Endothelial cell of umbilical vein (primary cell): ENCODE results near the gene HEXA. TPM values are rescaled to one million over a fixed set of nuclear protein-coding genes. Genes with fewer than 3 reads are reported as not detected.

Experiments
- BruUV-seq: library from RNA; stranded (reverse); fragments of 400-500 nt; replicated peaks from 2 replicates; lab custom pipeline; 2021; lab: Mats Ljungman, UMichigan
- CTCF ChIA-PET: fragments of 300-600, 350-600 bp; sonication (Branson Sonifier 250); formaldehyde crosslinking; loops from one replicate; lab custom pipeline; 2021; ENCODE audit warnings: antibody characterized with exemption, inconsistent platforms; lab: Charles Lee
- POLR2A ChIA-PET: fragments of 300-600, 350-600 bp; sonication (Branson Sonifier 250); formaldehyde crosslinking; loops from one replicate; lab custom pipeline; 2021; ENCODE audit warnings: antibody characterized with exemption, inconsistent platforms; lab: Charles Lee
- DNase-seq: peaks from one replicate; pipeline ENCODE4 v3.0.0-alpha.2; 2011; ENCODE audit warnings: low read depth, low spot score
- FAIRE-seq: peaks from 2 replicates; lab custom pipeline; 2011; peaks lifted over from hg19 to GRCh38; lab: Jason Lieb, UNC
- H2AFZ ChIP-seq: 2 replicates; pipeline ENCODE4 v1.6.0; 2012; ENCODE audit warnings: low read depth, low read length, control low read depth, inconsistent platforms
- H3K27ac ChIP-seq: 2 replicates; pipeline ENCODE4 v1.5.1; 2011; ENCODE audit warnings: low read depth, mild to moderate bottlenecking, control low read depth, low read length, moderate library complexity; ENCODE audit not compliant: insufficient read depth
- H3K27me3 ChIP-seq, 2 experiments: 2 replicates each; pipeline versions ENCODE4 v1.6.0 to v1.6.1; 2011; ENCODE audit warnings: low read length in 2 of 2, mixed read lengths in 1 of 2; ENCODE audit not compliant: control insufficient read depth in 2 of 2, insufficient read depth in 2 of 2
- H3K36me3 ChIP-seq, 2 experiments: 2 replicates in 1 of 2; 3 replicates in 1 of 2; pipeline ENCODE4 v1.5.1; 2011; ENCODE audit warnings: low read length in 2 of 2, mild to moderate bottlenecking in 1 of 2, moderate library complexity in 1 of 2; ENCODE audit not compliant: control insufficient read depth in 2 of 2, insufficient read depth in 2 of 2; ENCODE audit errors: extremely low read depth in 1 of 2
- H3K4me1 ChIP-seq: 3 replicates; pipeline ENCODE4 v1.5.1; 2011; ENCODE audit warnings: mild to moderate bottlenecking, low read length; ENCODE audit not compliant: control insufficient read depth, insufficient read depth; ENCODE audit errors: extremely low read depth
- H3K4me2 ChIP-seq: 2 replicates; pipeline ENCODE4 v1.6.1; 2011; ENCODE audit warnings: low read length, control low read depth, mixed read lengths; ENCODE audit not compliant: insufficient read depth
- H3K4me3 ChIP-seq, 3 experiments: fragments of 200-600 bp in 1 of 3; sonication (generic), shearing (Covaris generic) in 1 of 3; replicated peaks in 1 of 3; 2 replicates each; pipeline ENCODE4 v1.5.1; 2011 to 2016; ENCODE audit warnings: control low read depth in 3 of 3, low read length in 3 of 3, mild to moderate bottlenecking in 2 of 3, inconsistent platforms in 1 of 3, low read depth in 1 of 3, moderate library complexity in 1 of 3; ENCODE audit not compliant: insufficient read depth in 1 of 3
- H3K79me2 ChIP-seq: 2 replicates; pipeline ENCODE4 v1.6.0; 2012; ENCODE audit warnings: low read length, inconsistent platforms; ENCODE audit not compliant: control insufficient read depth, insufficient read depth
- H3K9ac ChIP-seq: replicated peaks from 2 replicates; pipeline ENCODE3; 2011; ENCODE audit warnings: low read length, control low read depth; ENCODE audit not compliant: insufficient read depth; ENCODE audit errors: extremely low read depth
- H3K9me1 ChIP-seq: replicated peaks from 3 replicates; pipeline ENCODE4 v1.6.0; 2011; ENCODE audit warnings: mild to moderate bottlenecking, low read length; ENCODE audit not compliant: control insufficient read depth, insufficient read depth; ENCODE audit errors: extremely low read depth
- H3K9me3 ChIP-seq: replicated peaks from 2 replicates; pipeline ENCODE4 v1.5.1; 2012; ENCODE audit warnings: low read length, inconsistent platforms; ENCODE audit not compliant: control insufficient read depth, insufficient read depth
- H4K20me1 ChIP-seq: replicated peaks from 2 replicates; pipeline ENCODE3; 2011; ENCODE audit warnings: mild to moderate bottlenecking, low read length; ENCODE audit not compliant: control insufficient read depth, insufficient read depth; ENCODE audit errors: extremely low read depth
- EZH2 ChIP-seq: IDR thresholded peaks from 2 replicates; pipeline ENCODE4 v1.6.1; 2012; ENCODE audit warnings: borderline replicate concordance, low read depth, mild to moderate bottlenecking, moderate library complexity, low read length, inconsistent platforms; ENCODE audit not compliant: severe bottlenecking
- FOS ChIP-seq: IDR thresholded peaks from 2 replicates; pipeline ENCODE4 v1.6.1; 2011; ENCODE audit warnings: mild to moderate bottlenecking, low read length, moderate library complexity, borderline replicate concordance; ENCODE audit not compliant: insufficient read depth
- GATA2 ChIP-seq: IDR thresholded peaks from 2 replicates; pipeline ENCODE4 v1.7.0; 2011; ENCODE audit warnings: low read depth, mild to moderate bottlenecking, moderate library complexity, mixed read lengths, low read length; ENCODE audit not compliant: insufficient read length, insufficient read depth
- JUN ChIP-seq: IDR thresholded peaks from 2 replicates; pipeline ENCODE4 v1.6.1; 2011; ENCODE audit warnings: borderline replicate concordance, low read depth; ENCODE audit not compliant: insufficient read length, insufficient read depth
- MYC ChIP-seq: IDR thresholded peaks from one replicate; pipeline ENCODE4 v1.6.1; 2011; ENCODE audit warnings: mild to moderate bottlenecking, low read depth, low read length
- POLR2A ChIP-seq: IDR thresholded peaks from 2 replicates; pipeline ENCODE4 v1.6.1; 2012; ENCODE audit warnings: low read depth, mild to moderate bottlenecking, control low read depth, low read length
- POLR2AphosphoS5 ChIP-seq: IDR thresholded peaks from 2 replicates; pipeline ENCODE4 v1.6.1; 2012; ENCODE audit warnings: low read depth, mild to moderate bottlenecking, control low read depth, low read length, moderate library complexity; ENCODE audit not compliant: insufficient read depth
- dilution Hi-C: fragments of 300-500 bp; cut with MboI; formaldehyde crosslinking; loops from one replicate; pipeline ENCODE4 v1.15.0; 2019; ENCODE audit warnings: low sequenced_read_pairs; ENCODE audit not compliant: extremely low pct_ligation_motif_present
- intact Hi-C: fragments of 100-400 bp; cut with micrococcal nuclease; formaldehyde crosslinking; loops from one replicate; pipeline ENCODE4 v1.10.0; 2022
- polyA plus RNA-seq, 4 experiments: library from polyadenylated mRNA; depleted of rRNA in 3 of 4; stranded (reverse) in 3 of 4; unstranded in 1 of 4; fragments of >200 nt; gene quantifications; 2 replicates each; pipeline versions ENCODE4 v1.2.1 to v1.2.3, GENCODE V29; 2011 to 2012; ENCODE audit warnings: missing spikeins in 1 of 4
- total RNA-seq: library from RNA; stranded (reverse); gene quantifications from 2 replicates; pipeline ENCODE4 v1.2.3, GENCODE V29; 2021
- TF ChIP-seq, protein P1 (sequence below): IDR thresholded peaks from 2 replicates; pipeline ENCODE4 v1.6.1; 2011; ENCODE audit not compliant: insufficient read depth, insufficient read length
- TF ChIP-seq, protein P2 (sequence below), 2 donors: IDR thresholded peaks; 1 replicate in 1 of 2; 2 replicates in 1 of 2; pipeline ENCODE4 v1.5.1; 2011; ENCODE audit warnings: low read length in 2 of 2, mild to moderate bottlenecking in 2 of 2, moderate library complexity in 2 of 2, control low read depth in 1 of 2, inconsistent platforms in 1 of 2, low read depth in 1 of 2; ENCODE audit not compliant: insufficient read depth in 1 of 2; ENCODE audit errors: extremely low read depth in 1 of 2

The HEXA gene
- total and polyA plus RNA-seq, 2 donors (not counting 3 experiments of a cell fraction or from before 2014, with no cell fraction given) = 108 to 212 TPM

DNA sequence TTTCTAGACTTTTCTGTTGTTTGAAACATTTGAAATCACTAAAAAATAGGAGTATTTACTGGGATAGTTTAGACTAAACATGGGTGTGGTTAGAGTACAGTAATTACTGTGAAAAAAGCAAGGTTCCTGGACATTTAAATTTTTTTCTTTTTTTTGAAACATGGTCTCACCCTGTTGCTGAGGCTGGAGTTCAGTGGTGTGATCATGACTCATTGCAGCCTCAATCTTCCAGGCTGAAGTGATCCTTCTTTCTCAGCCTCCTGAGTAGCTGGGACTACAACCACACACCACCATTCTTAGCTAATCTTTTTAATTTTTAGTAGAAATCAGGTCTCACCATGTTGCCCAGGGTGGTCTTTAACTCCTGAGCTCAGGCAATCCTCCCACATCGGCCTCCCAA lies 35.4 kb downstream of the HEXA start:
- DNase-seq (no peak), FAIRE-seq (no peak)
- intact Hi-C loops (no loop called here), dilution Hi-C loops (no loop called here)
- Histone ChIP-seq H3K36me3 (peaks cover 2 to 7% of the 10 kb centered on the region in 2 experiments), H2AFZ (no peak overlapping the region), H3K9me3 (no peaks in the 10 kb centered on the region), H4K20me1 (no peaks in the 10 kb centered on the region), H3K79me2 (no peaks in the 10 kb centered on the region), H3K4me3 (no peak overlapping the region), H3K9me1 (no peaks in the 10 kb centered on the region), H3K27ac (peak overlapping the region; percentile 57), H3K4me2 (no peak overlapping the region), H3K4me1 (peaks cover 7% of the 10 kb centered on the region), H3K27me3 (no peaks in the 10 kb centered on the region), H3K9ac (no peak overlapping the region)
- no TSS peak for BruUV-seq
- TF ChIP-seq, protein P1, sequence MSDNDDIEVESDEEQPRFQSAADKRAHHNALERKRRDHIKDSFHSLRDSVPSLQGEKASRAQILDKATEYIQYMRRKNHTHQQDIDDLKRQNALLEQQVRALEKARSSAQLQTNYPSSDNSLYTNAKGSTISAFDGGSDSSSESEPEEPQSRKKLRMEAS = no peak
- no peak for TF ChIP-seq FOS
- no peak for TF ChIP-seq MYC
- no peak for TF ChIP-seq POLR2AphosphoS5
- TF ChIP-seq GATA2 = no peak
- TF ChIP-seq, protein P2, sequence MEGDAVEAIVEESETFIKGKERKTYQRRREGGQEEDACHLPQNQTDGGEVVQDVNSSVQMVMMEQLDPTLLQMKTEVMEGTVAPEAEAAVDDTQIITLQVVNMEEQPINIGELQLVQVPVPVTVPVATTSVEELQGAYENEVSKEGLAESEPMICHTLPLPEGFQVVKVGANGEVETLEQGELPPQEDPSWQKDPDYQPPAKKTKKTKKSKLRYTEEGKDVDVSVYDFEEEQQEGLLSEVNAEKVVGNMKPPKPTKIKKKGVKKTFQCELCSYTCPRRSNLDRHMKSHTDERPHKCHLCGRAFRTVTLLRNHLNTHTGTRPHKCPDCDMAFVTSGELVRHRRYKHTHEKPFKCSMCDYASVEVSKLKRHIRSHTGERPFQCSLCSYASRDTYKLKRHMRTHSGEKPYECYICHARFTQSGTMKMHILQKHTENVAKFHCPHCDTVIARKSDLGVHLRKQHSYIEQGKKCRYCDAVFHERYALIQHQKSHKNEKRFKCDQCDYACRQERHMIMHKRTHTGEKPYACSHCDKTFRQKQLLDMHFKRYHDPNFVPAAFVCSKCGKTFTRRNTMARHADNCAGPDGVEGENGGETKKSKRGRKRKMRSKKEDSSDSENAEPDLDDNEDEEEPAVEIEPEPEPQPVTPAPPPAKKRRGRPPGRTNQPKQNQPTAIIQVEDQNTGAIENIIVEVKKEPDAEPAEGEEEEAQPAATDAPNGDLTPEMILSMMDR (IDR thresholded peaks at IDR 0.05; ENCODE audit: extremely low read depth in 1 of 2, insufficient read depth in 1 of 2, low read depth in 1 of 2, low read length in 2 of 2) = no peak
- TF ChIP-seq JUN = no peak
- TF ChIP-seq POLR2A = no peak
- TF ChIP-seq EZH2 = no peak
- ChIA-PET POLR2A (no interaction called here), CTCF (interaction anchor here (1.0 to 3.9 kb wide), 4 partner anchors 27 to 331 kb away, joined by 3 to 15 read pairs (median 4); no protein-coding TSS in a partner anchor)
